ENCODE data around the gene UNK. TPM values are rescaled to one million over a fixed set of nuclear protein-coding genes. Genes with fewer than 3 reads are reported as not detected.
A peak's percentile ranks its signal among the peaks of the same experiment; 100 is the strongest.

Gene UNK
- total and polyA plus RNA-seq, 2 of the 13 experiments (the other 11 are each of a cell fraction or from before 2014, with no cell fraction given) = 31.6 to 33.0 TPM

GRCh38 chr17:75763613-75764416 is 20.8 kb upstream of the UNK start (continued):
- TF ChIP-seq ETV5 (CRISPR knock-in tag; IDR thresholded peaks at IDR 0.05; ENCODE audit: borderline replicate concordance) = no peak; the same call in 1 of the 2 replicates
- TF ChIP-seq ZFP82 (CRISPR knock-in tag; IDR thresholded peaks at IDR 0.05; ENCODE audit: borderline replicate concordance) = peak; percentile 49; the same call in 1 of the 2 replicates
- TF ChIP-seq ZNF713 (CRISPR knock-in tag; IDR thresholded peaks at IDR 0.05) = peak; percentile 56; the same call in 1 of the 2 replicates
- no peak for TF ChIP-seq ZNF280D (CRISPR knock-in tag; IDR thresholded peaks at IDR 0.05)
- TF ChIP-seq ZFAT (CRISPR knock-in tag; conservative IDR thresholded peaks at IDR 0.05) = 0 out of 2 replicates have a peak, but pooled peaks have one; percentile 16
- peak; percentile 98 for TF ChIP-seq PATZ1 (CRISPR knock-in tag; IDR thresholded peaks at IDR 0.05)
- 0 out of 2 replicates have a peak, but pooled peaks have one; percentile 34 for TF ChIP-seq NR3C1 (CRISPR knock-in tag; IDR thresholded peaks at IDR 0.05)
- TF ChIP-seq ARID5B (CRISPR knock-in tag; IDR thresholded peaks at IDR 0.05) = peak; percentile 82
- peak; percentile 66 for TF ChIP-seq DPF2 (CRISPR knock-in tag; IDR thresholded peaks at IDR 0.05; ENCODE audit: borderline replicate concordance, low read depth)
- no peak for TF ChIP-seq NR2C2 (CRISPR knock-in tag; IDR thresholded peaks at IDR 0.05; ENCODE audit: borderline replicate concordance)
- peak; percentile 43; the same call in 1 of the 2 replicates for TF ChIP-seq TFE3 (CRISPR knock-in tag; IDR thresholded peaks at IDR 0.05)
- peak; percentile 13; the same call in 1 of the 2 replicates for TF ChIP-seq KDM5B (CRISPR knock-in tag; IDR thresholded peaks at IDR 0.05; ENCODE audit: borderline replicate concordance)
- TF ChIP-seq KDM1A (CRISPR knock-in tag; IDR thresholded peaks at IDR 0.05) = no peak
- peak; percentile 75 for TF ChIP-seq HDAC1 (CRISPR knock-in tag; IDR thresholded peaks at IDR 0.05)
- TF ChIP-seq ZNF816 (CRISPR knock-in tag; IDR thresholded peaks at IDR 0.05; ENCODE audit: borderline replicate concordance) = 0 out of 2 replicates have a peak, but pooled peaks have one; percentile 22
- TF ChIP-seq HCFC1 (IDR thresholded peaks at IDR 0.05; ENCODE audit: low read depth, low read length) = no peak
- TF ChIP-seq SALL2 (CRISPR knock-in tag; IDR thresholded peaks at IDR 0.05) = no peak
- peak; percentile 73 for TF ChIP-seq IRF2 (CRISPR knock-in tag; IDR thresholded peaks at IDR 0.05)

All from HepG2 (cell line).